BLaER1 treated with 17β-estradiol and CSF1 and Interleukin-3, amounts not matched to agents 10 nM and 100 nM (cell line): ENCODE results near the gene MOGAT2.
"Not testable (repeated sequence)": the region's sequence is repeated elsewhere in the genome, so short reads cannot be mapped to it uniquely, and the experiment has no call there.

ENCODE experiments used
- H3K27ac ChIP-seq, 11 experiments: shearing (Covaris generic); formaldehyde crosslinking; 2 replicates each; pipeline ENCODE4 v1.8.1; 2022
- H3K27me3 ChIP-seq, 11 experiments: shearing (Covaris generic); formaldehyde crosslinking; 2 replicates each; pipeline ENCODE4 v1.8.1; 2022
- H3K36me3 ChIP-seq, 11 experiments: shearing (Covaris generic); formaldehyde crosslinking; 2 replicates each; pipeline ENCODE4 v1.8.1; 2022
- H3K4me1 ChIP-seq, 10 experiments: shearing (Covaris generic); formaldehyde crosslinking; 2 replicates each; pipeline ENCODE4 v1.8.1; 2022
- H3K4me2 ChIP-seq, 11 experiments: shearing (Covaris generic); formaldehyde crosslinking; 2 replicates each; pipeline ENCODE4 v1.8.1; 2022
- H3K4me3 ChIP-seq, 10 experiments: shearing (Covaris generic); formaldehyde crosslinking; 2 replicates each; pipeline ENCODE4 v1.8.1; 2022
- H3K9ac ChIP-seq, 11 experiments: shearing (Covaris generic); formaldehyde crosslinking; 2 replicates each; pipeline ENCODE4 v1.8.1; 2022
- H3K9me3 ChIP-seq, 11 experiments: shearing (Covaris generic); formaldehyde crosslinking; replicated peaks in 1 of 11; 2 replicates each; pipeline ENCODE4 v1.8.1; 2022
- H4K20me1 ChIP-seq, 11 experiments: shearing (Covaris generic); formaldehyde crosslinking; 2 replicates each; pipeline ENCODE4 v1.8.1; 2022
- Cebpa-rat ChIP-seq, 11 experiments: shearing (Covaris generic); IDR thresholded peaks; 2 replicates each; pipeline ENCODE4 v1.8.1; 2022

Gene MOGAT2

GRCh38 chr11:75745807-75746206 is 28.2 kb downstream of the MOGAT2 start:
- Histone ChIP-seq H3K4me3 (no peak overlapping the region), H3K9me3 (peaks cover 0 to 12% (median 7%) of the 10 kb centered on the region in 11 experiments; a peak in 6 of 22 replicates), H3K9ac (no peak overlapping the region), H4K20me1 (no peaks in the 10 kb centered on the region), H3K4me2 (no peak overlapping the region), H3K27me3 (no peaks in the 10 kb centered on the region), H3K36me3 (no peaks in the 10 kb centered on the region), H3K27ac (no peak overlapping the region), H3K4me1 (peaks cover 0 to 4% (median 0%) of the 10 kb centered on the region in 10 experiments; a peak in 1 of 20 replicates)
- no peak for TF ChIP-seq Cebpa-rat (IDR thresholded peaks at IDR 0.05)

- H3K27ac ChIP-seq, H4K20me1 ChIP-seq, H3K9ac ChIP-seq, H3K36me3 ChIP-seq, H3K4me2 ChIP-seq, H3K27me3 ChIP-seq, H3K4me3 ChIP-seq, H3K4me1 ChIP-seq: not testable (repeated sequence)
- peaks cover 0 to 12% (median 7%) of the 10 kb centered on the region in 11 experiments; a peak in 6 of 22 replicates for H3K9me3 ChIP-seq
Observed at GRCh38 chr11:75748729-75749273, 31.2 kb downstream of the MOGAT2 start.

DNA sequence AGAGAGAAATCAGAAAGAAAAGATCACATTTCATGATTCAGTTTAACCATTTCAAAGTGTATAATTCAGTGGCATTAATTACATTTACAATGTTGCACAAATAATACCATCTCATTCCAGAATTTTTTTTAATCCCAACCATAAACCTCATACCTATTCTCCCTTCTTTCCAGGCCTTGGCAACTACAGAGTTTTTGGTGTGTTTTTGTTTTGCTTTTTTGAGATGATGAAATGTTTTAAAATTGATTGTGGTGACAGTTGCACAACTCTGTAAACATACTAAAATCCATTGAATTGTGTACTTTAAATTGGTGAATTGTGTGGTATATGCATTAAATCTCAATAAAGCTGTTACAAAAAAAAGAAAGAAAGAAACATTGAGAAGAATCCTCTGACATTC is 37.3 kb downstream of the MOGAT2 start:
- not testable (repeated sequence) for H3K9ac ChIP-seq, H3K4me2 ChIP-seq, H3K4me1 ChIP-seq, H4K20me1 ChIP-seq, H3K9me3 ChIP-seq, H3K4me3 ChIP-seq, H3K27ac ChIP-seq, H3K27me3 ChIP-seq, H3K36me3 ChIP-seq

DNA sequence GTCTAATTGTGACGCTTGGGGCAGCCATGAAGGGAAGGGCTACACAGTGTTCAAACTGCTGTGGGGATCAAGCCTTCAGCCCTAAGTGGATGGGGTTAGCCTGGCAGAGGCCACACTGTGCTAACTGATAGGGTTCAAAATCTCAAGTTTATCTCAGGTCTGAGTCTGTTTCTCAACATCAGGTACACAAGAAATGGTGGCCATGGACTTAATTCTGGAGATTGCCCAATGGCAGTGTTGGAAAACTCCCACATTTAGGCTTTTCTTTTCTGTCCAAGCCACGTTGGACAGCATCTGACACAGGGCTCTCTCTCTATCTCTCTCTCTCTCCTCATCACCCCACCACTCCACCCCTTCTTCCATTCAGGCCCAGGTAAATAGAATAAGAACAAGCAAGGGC is 40.0 kb downstream of the MOGAT2 start:
- no peaks in the 10 kb centered on the region for H3K27me3 ChIP-seq
- H3K27ac ChIP-seq, result no peak overlapping the region
- H4K20me1 ChIP-seq, result no peaks in the 10 kb centered on the region
- no peak overlapping the region for H3K4me2 ChIP-seq
- TF ChIP-seq Cebpa-rat (IDR thresholded peaks at IDR 0.05), result no peak
- H3K9ac ChIP-seq, result no peak overlapping the region
- peaks cover 0 to 22% (median 8%) of the 10 kb centered on the region in 10 experiments; a peak in 12 of 20 replicates for H3K4me1 ChIP-seq
- no peaks in the 10 kb centered on the region for H3K36me3 ChIP-seq
- H3K4me3 ChIP-seq, result no peak overlapping the region
- no peaks in the 10 kb centered on the region for H3K9me3 ChIP-seq

DNA sequence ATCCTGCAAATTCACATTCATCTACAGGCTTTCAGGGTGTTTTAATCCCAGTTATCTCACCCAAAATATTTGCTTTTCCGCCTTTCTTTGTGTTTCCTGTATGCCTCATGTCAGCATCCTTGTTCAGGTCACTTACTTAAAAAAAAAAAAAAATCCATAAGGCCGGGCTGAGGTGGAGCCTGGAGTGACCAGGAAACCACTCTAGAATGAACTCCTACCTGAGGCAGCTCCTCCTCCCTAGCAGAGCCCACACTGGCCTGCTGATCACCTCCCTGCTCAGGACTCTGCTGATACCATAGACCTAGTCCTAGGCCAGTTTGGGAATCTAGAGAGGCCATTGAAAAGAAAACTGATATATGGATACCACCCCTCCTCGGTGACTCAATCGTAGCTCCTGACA is 42.2 kb downstream of the MOGAT2 start:
- no peaks in the 10 kb centered on the region for H3K9me3 ChIP-seq
- no peak overlapping the region for H3K9ac ChIP-seq
- H3K4me3 ChIP-seq, result no peak overlapping the region
- no peaks in the 10 kb centered on the region for H3K36me3 ChIP-seq
- H3K27me3 ChIP-seq, result no peaks in the 10 kb centered on the region
- H4K20me1 ChIP-seq, result no peaks in the 10 kb centered on the region
- H3K27ac ChIP-seq, result no peak overlapping the region
- no peak overlapping the region for H3K4me2 ChIP-seq
- H3K4me1 ChIP-seq, result peaks cover 0 to 36% (median 14%) of the 10 kb centered on the region in 10 experiments; a peak in 14 of 20 replicates
- no peak for TF ChIP-seq Cebpa-rat (IDR thresholded peaks at IDR 0.05)

- no peak overlapping the region for H3K27ac ChIP-seq
- no peak overlapping the region for H3K4me3 ChIP-seq
- H3K9me3 ChIP-seq, result no peaks in the 10 kb centered on the region
- TF ChIP-seq Cebpa-rat (IDR thresholded peaks at IDR 0.05), result no peak
- no peaks in the 10 kb centered on the region for H3K27me3 ChIP-seq
- H4K20me1 ChIP-seq, result no peaks in the 10 kb centered on the region
- H3K4me1 ChIP-seq, result peaks cover 0 to 36% (median 14%) of the 10 kb centered on the region in 10 experiments; a peak in 14 of 20 replicates
- H3K36me3 ChIP-seq, result no peaks in the 10 kb centered on the region
- H3K4me2 ChIP-seq, result no peak overlapping the region
- no peak overlapping the region for H3K9ac ChIP-seq
Observed at GRCh38 chr11:75760243-75760642, 42.6 kb downstream of the MOGAT2 start.

- H3K27me3 ChIP-seq, result no peaks in the 10 kb centered on the region
- H3K4me1 ChIP-seq, result peaks cover 0 to 36% (median 14%) of the 10 kb centered on the region in 10 experiments; a peak in 14 of 20 replicates
- TF ChIP-seq Cebpa-rat (IDR thresholded peaks at IDR 0.05), result no peak
- peak overlapping the region in 4 of 11 experiments; percentile 4 to 22 (median 13); a peak in 6 of 22 replicates for H3K4me2 ChIP-seq
- no peak overlapping the region for H3K9ac ChIP-seq
- H3K27ac ChIP-seq, result 0 out of 22 replicates have a peak overlapping the region, but pooled peaks of 1 of the 11 experiments have one; percentile 31
- H4K20me1 ChIP-seq, result no peaks in the 10 kb centered on the region
- no peaks in the 10 kb centered on the region for H3K9me3 ChIP-seq
- H3K4me3 ChIP-seq, result no peak overlapping the region
- no peaks in the 10 kb centered on the region for H3K36me3 ChIP-seq
Observed at GRCh38 chr11:75760710-75761493, 43.3 kb downstream of the MOGAT2 start.

- Histone ChIP-seq H3K9me3 (no peaks in the 10 kb centered on the region), H3K27ac (peak overlapping the region in 8 of 11 experiments; percentile 2 to 38 (median 24); a peak in 9 of 22 replicates), H4K20me1 (no peaks in the 10 kb centered on the region), H3K9ac (no peak overlapping the region), H3K36me3 (no peaks in the 10 kb centered on the region), H3K27me3 (peaks cover 1 to 6% (median 5%) of the 10 kb centered on the region in 11 experiments; a peak in 16 of 22 replicates), H3K4me3 (no peak overlapping the region), H3K4me2 (peak overlapping the region in 3 of 11 experiments; percentile 9 to 41 (median 18); a peak in 3 of 22 replicates), H3K4me1 (peaks cover 0 to 36% (median 14%) of the 10 kb centered on the region in 10 experiments; a peak in 14 of 20 replicates)
- TF ChIP-seq Cebpa-rat (IDR thresholded peaks at IDR 0.05), result no peak
Observed at GRCh38 chr11:75762158-75762557, 44.5 kb downstream of the MOGAT2 start.

GRCh38 chr11:75762885-75763284 is 45.2 kb downstream of the MOGAT2 start:
- Histone ChIP-seq H4K20me1 (no peaks in the 10 kb centered on the region), H3K9ac (peak overlapping the region in 1 of 11 experiments; percentile 40; a peak in 7 of 22 replicates), H3K36me3 (no peaks in the 10 kb centered on the region), H3K4me2 (peak overlapping the region in 10 of 11 experiments; percentile 1 to 62 (median 46); a peak in 13 of 22 replicates), H3K9me3 (0 out of 22 replicates have a peak, but pooled peaks cover 0 to under 1% (median 0%) of the 10 kb centered on the region in 11 experiments), H3K27ac (peak overlapping the region in 8 of 11 experiments; percentile 45 to 71 (median 60); a peak in 15 of 22 replicates), H3K27me3 (peaks cover 8 to 14% (median 12%) of the 10 kb centered on the region in 11 experiments), H3K4me3 (no peak overlapping the region), H3K4me1 (peaks cover 0 to 36% (median 15%) of the 10 kb centered on the region in 10 experiments; a peak in 18 of 20 replicates)
- TF ChIP-seq Cebpa-rat (IDR thresholded peaks at IDR 0.05), result 0 out of 22 replicates have a peak, but pooled peaks of 1 of the 11 experiments have one; percentile 16
